Sigmoid colon (tissue), 4 donors: Measurements from ENCODE around the gene ANTXRL.
"Not testable (repeated sequence)": the region's sequence is repeated elsewhere in the genome, so short reads cannot be mapped to it uniquely, and the experiment has no call there.

Experiments used
- CTCF ChIP-seq, 4 experiments: fragments of 450-650 bp in 3 of 4; fragments of 200-600 bp in 1 of 4; IDR thresholded peaks; one replicate each; pipeline ENCODE4 v1.5.1; 2016 to 2019; ENCODE audit warnings: antibody characterized with exemption in 4 of 4, mild to moderate bottlenecking in 3 of 4, moderate library complexity in 2 of 4
- EP300 ChIP-seq, 4 donors: sonication (generic); formaldehyde crosslinking; IDR thresholded peaks; one replicate each; pipeline ENCODE4 v1.6.1; 2017; ENCODE audit warnings: antibody characterized with exemption in 4 of 4
- POLR2A ChIP-seq, 2 donors: fragments of 450-650 bp; IDR thresholded peaks; one replicate each; pipeline ENCODE4 v1.6.1; 2016; ENCODE audit warnings: antibody characterized with exemption in 2 of 2, mild to moderate bottlenecking in 2 of 2, moderate library complexity in 2 of 2
- POLR2AphosphoS5 ChIP-seq, 4 donors: sonication (generic); formaldehyde crosslinking; IDR thresholded peaks; one replicate each; pipeline ENCODE4 v1.6.1; 2017; ENCODE audit warnings: antibody characterized with exemption in 4 of 4

GRCh38 chr10:46367209-46367608 is 80.4 kb downstream of the ANTXRL start:
- not testable (repeated sequence) for TF ChIP-seq EP300, CTCF, POLR2AphosphoS5, POLR2A (IDR thresholded peaks at IDR 0.05)
